IMR-90 (cell line): ENCODE measurements around the gene KLK5. TPM values are rescaled to one million over a fixed set of nuclear protein-coding genes. Genes with fewer than 3 reads are reported as not detected.

Experiments used
- ATAC-seq: fragments of 200-7000 bp; cut with Tn5 transposase; 2 replicates; pipeline ENCODE4 v1.9.1; 2020; ENCODE audit warnings: low read depth, mild to moderate bottlenecking, moderate library complexity
- BruUV-seq: library from RNA; stranded (reverse); fragments of 400-500 nt; replicated peaks from 2 replicates; lab custom pipeline; 2021; lab: Mats Ljungman, UMichigan
- CTCF ChIA-PET: fragments of 300-600 bp; formaldehyde crosslinking; extraction: SDS; loops from one replicate; lab custom pipeline; 2021; ENCODE audit warnings: antibody characterized with exemption; lab: Yijun Ruan, JAX
- POLR2A ChIA-PET: fragments of 300-600 bp; sonication (Branson Sonifier 250); formaldehyde crosslinking; loops from one replicate; lab custom pipeline; 2022; ENCODE audit warnings: antibody characterized with exemption; ENCODE audit not compliant: unreplicated experiment; lab: Charles Lee
- DNase-seq: peaks from one replicate; pipeline ENCODE4 v3.0.0; 2013
- H2AFZ ChIP-seq: replicated peaks from 2 replicates; pipeline ENCODE3; 2013; ENCODE audit warnings: low read length, mild to moderate bottlenecking; ENCODE audit not compliant: poor library complexity
- H2AK5ac ChIP-seq: 2 replicates; pipeline ENCODE4 v1.6.1; 2013; ENCODE audit warnings: low read depth, low read length, inconsistent platforms
- H2AK9ac ChIP-seq: replicated peaks from 2 replicates; pipeline ENCODE3; 2013; ENCODE audit warnings: mild to moderate bottlenecking, low read depth, low read length, moderate library complexity; ENCODE audit not compliant: poor library complexity
- H2BK120ac ChIP-seq: 2 replicates; pipeline ENCODE4 v1.6.1; 2013; ENCODE audit warnings: low read depth, low read length, inconsistent platforms
- H2BK15ac ChIP-seq: 3 replicates; pipeline ENCODE4 v1.6.1; 2013; ENCODE audit warnings: low read depth, low read length, inconsistent platforms
- H2BK20ac ChIP-seq: 2 replicates; pipeline ENCODE4 v1.6.1; 2013; ENCODE audit warnings: low read depth, mild to moderate bottlenecking, inconsistent platforms, low read length, moderate library complexity
- H2BK5ac ChIP-seq: 2 replicates; pipeline ENCODE4 v1.6.1; 2013; ENCODE audit warnings: mild to moderate bottlenecking, low read depth, low read length, inconsistent platforms; ENCODE audit not compliant: poor library complexity, severe bottlenecking
- H3K14ac ChIP-seq: replicated peaks from 2 replicates; pipeline ENCODE4 v1.6.1; 2013; ENCODE audit warnings: low read depth, low read length, inconsistent platforms
- H3K18ac ChIP-seq: 2 replicates; pipeline ENCODE4 v1.6.1; 2013; ENCODE audit warnings: low read depth, low read length, control low read depth
- H3K23ac ChIP-seq: 2 replicates; pipeline ENCODE4 v1.6.1; 2013; ENCODE audit warnings: low read depth, low read length, inconsistent platforms
- H3K27ac ChIP-seq: 2 replicates; pipeline ENCODE4 v1.5.1; 2013; ENCODE audit warnings: mild to moderate bottlenecking, control low read depth, low read length; ENCODE audit not compliant: insufficient read depth
- H3K27me3 ChIP-seq: 2 replicates; pipeline ENCODE4 v1.6.1; 2013; ENCODE audit warnings: low read length; ENCODE audit not compliant: control insufficient read depth, insufficient read depth
- H3K36me3 ChIP-seq: 2 replicates; pipeline ENCODE4 v1.6.1; 2013; ENCODE audit warnings: low read length, mixed read lengths; ENCODE audit not compliant: control insufficient read depth, insufficient read depth
- H3K4ac ChIP-seq: 2 replicates; pipeline ENCODE4 v1.6.1; 2013; ENCODE audit warnings: low read depth, low read length, inconsistent platforms
- H3K4me1 ChIP-seq: 2 replicates; pipeline ENCODE4 v1.6.1; 2013; ENCODE audit warnings: low read length, mixed read lengths; ENCODE audit not compliant: control insufficient read depth, insufficient read depth
- H3K4me2 ChIP-seq: 2 replicates; pipeline ENCODE4 v1.6.1; 2013; ENCODE audit warnings: low read depth, mild to moderate bottlenecking, control low read depth, low read length, moderate library complexity
- H3K4me3 ChIP-seq: 2 replicates; pipeline ENCODE4 v1.5.1; 2013; ENCODE audit warnings: low read depth, mild to moderate bottlenecking, control low read depth, low read length, moderate library complexity; ENCODE audit not compliant: insufficient read depth
- H3K56ac ChIP-seq: 2 replicates; pipeline ENCODE4 v1.6.1; 2013; ENCODE audit warnings: low read length, inconsistent platforms; ENCODE audit not compliant: insufficient read depth; ENCODE audit errors: extremely low read depth
- H3K79me1 ChIP-seq, 2 experiments: 2 replicates each; pipeline ENCODE4 v1.6.1; 2013; ENCODE audit warnings: low read length in 2 of 2, inconsistent platforms in 1 of 2, low read depth in 1 of 2
- H3K9ac ChIP-seq: 2 replicates; pipeline ENCODE4 v1.6.1; 2013; ENCODE audit warnings: low read depth, low read length, control low read depth
- H3K9me1 ChIP-seq: 2 replicates; pipeline ENCODE4 v1.6.1; 2013; ENCODE audit warnings: low read length, inconsistent platforms; ENCODE audit not compliant: insufficient read depth
- H3K9me3 ChIP-seq: 2 replicates; pipeline ENCODE4 v1.6.1; 2013; ENCODE audit warnings: low read length; ENCODE audit not compliant: control insufficient read depth, insufficient read depth
- H4K20me1 ChIP-seq: 2 replicates; pipeline ENCODE4 v1.6.1; 2013; ENCODE audit warnings: low read length, inconsistent platforms; ENCODE audit not compliant: insufficient read depth
- H4K5ac ChIP-seq: 2 replicates; pipeline ENCODE4 v1.6.1; 2013; ENCODE audit warnings: mild to moderate bottlenecking, low read depth, low read length, control low read depth
- H4K8ac ChIP-seq, 2 experiments: 2 replicates each; pipeline ENCODE4 v1.6.1; 2013; ENCODE audit warnings: low read depth in 2 of 2, low read length in 2 of 2, control low read depth in 1 of 2, inconsistent platforms in 1 of 2
- H4K91ac ChIP-seq: 2 replicates; pipeline ENCODE4 v1.6.1; 2013; ENCODE audit warnings: low read depth, low read length, inconsistent platforms; ENCODE audit not compliant: insufficient read depth
- CHD1 ChIP-seq: IDR thresholded peaks from 2 replicates; pipeline ENCODE4 v1.6.1; 2012; ENCODE audit warnings: low read depth, low read length, improper control_type of control experiment
- MAFK ChIP-seq: IDR thresholded peaks from 2 replicates; pipeline ENCODE4 v1.6.1; 2012; ENCODE audit warnings: low read depth, low read length, improper control_type of control experiment
- NFE2L2 ChIP-seq: fragments of 150-350 bp; IDR thresholded peaks from 2 replicates; pipeline ENCODE4 v1.6.1; 2016; ENCODE audit warnings: low read depth, mild to moderate bottlenecking, low read length
- POLR2A ChIP-seq: IDR thresholded peaks from 2 replicates; pipeline ENCODE4 v1.6.1; 2012; ENCODE audit warnings: mild to moderate bottlenecking, low read depth, low read length
- RAD21 ChIP-seq: IDR thresholded peaks from 2 replicates; pipeline ENCODE4 v1.6.1; 2012; ENCODE audit warnings: low read length, improper control_type of control experiment
- RFX5 ChIP-seq: IDR thresholded peaks from 2 replicates; pipeline ENCODE4 v1.8.0; 2012; ENCODE audit warnings: low read depth, mild to moderate bottlenecking, low read length, moderate library complexity
- WGBS, 2 experiments: methylation state at CpG; one replicate each; pipeline versions ENCODE4 v1.1.5 to v1.1.7; 2013; ENCODE audit warnings: missing lambda C conversion rate in 2 of 2; ENCODE audit not compliant: insufficient read length in 1 of 2; ENCODE audit errors: extremely low coverage in 2 of 2; 5-methylcytosine and 5-hydroxymethylcytosine counted together
- dilution Hi-C: fragments of 300-500 bp; cut with HindIII; formaldehyde crosslinking; loops from one replicate; pipeline ENCODE4 v1.14.3; 2018; ENCODE audit warnings: low sequenced_read_pairs; ENCODE audit not compliant: unreplicated experiment
- in situ Hi-C: fragments of 300-500 bp; cut with MboI; formaldehyde crosslinking; loops from 3 replicates; pipeline ENCODE4 v1.14.3; 2019; ENCODE audit warnings: low sequenced_read_pairs, inconsistent platforms, mixed read lengths
- intact Hi-C: fragments of 100-400 bp; cut with micrococcal nuclease; formaldehyde crosslinking; loops from 2 replicates; pipeline ENCODE4 v1.10.0; 2022
- polyA plus RNA-seq, 3 experiments: library from polyadenylated mRNA; depleted of rRNA; stranded (reverse); fragments of >200 nt; gene quantifications; 2 replicates each; pipeline ENCODE4 v1.2.3, GENCODE V29; 2012; ENCODE audit warnings: low replicate concordance in 1 of 3
- total RNA-seq: library from RNA; depleted of rRNA; stranded (reverse); fragments of >200 nt; gene quantifications from 2 replicates; pipeline ENCODE4 v1.2.3, GENCODE V29; 2012

Gene KLK5
- total and polyA plus RNA-seq, 2 of the 4 experiments (the other 2 are of a cell fraction), result not detected

DNA sequence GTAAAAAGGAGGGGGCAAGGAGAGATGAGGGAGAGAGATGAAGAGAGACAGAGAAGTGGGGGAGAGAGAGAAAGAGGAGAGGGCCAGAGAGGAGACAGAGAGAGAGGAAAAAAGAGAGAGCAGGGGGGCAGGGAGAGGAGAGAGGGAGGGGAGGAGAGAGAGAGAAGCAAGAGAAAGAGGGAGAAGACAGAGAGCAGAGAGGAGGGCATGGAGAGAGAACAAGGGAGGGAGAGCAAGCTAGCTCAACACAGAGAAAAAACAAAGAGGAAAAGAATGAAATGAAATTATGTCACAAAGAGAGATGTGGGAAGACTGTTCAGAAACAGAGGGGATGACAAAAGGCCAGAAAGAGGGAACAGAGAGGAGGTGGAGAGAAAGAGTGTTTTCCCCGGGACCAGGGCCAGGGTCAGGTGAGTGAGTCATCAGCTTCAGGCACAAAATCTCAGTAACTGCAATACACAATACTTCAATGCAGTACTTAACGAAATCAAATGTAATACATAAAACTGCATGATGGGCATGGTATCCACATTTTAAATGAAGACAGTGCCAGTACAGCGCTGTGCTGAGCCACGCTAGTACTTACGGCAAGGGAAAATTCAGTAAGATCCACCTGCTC is 26.0 kb upstream of the KLK5 start:
- H4K91ac ChIP-seq, result no peak overlapping the region
- H3K27ac ChIP-seq, result no peak overlapping the region
- no peak overlapping the region for H4K8ac ChIP-seq
- no peaks in the 10 kb centered on the region for H3K9me1 ChIP-seq
- no peaks in the 10 kb centered on the region for H3K4me1 ChIP-seq
- intact Hi-C loops, result no loop called here
- no peak overlapping the region for H3K23ac ChIP-seq
- H3K18ac ChIP-seq, result no peak overlapping the region
- dilution Hi-C loops, result no loop called here
- BruUV-seq, result no TSS peak
- H2BK15ac ChIP-seq, result no peak overlapping the region
- no peak overlapping the region for H3K9ac ChIP-seq
- POLR2A ChIA-PET, result no interaction called here
- H3K56ac ChIP-seq, result no peak overlapping the region
- no peak overlapping the region for H3K4me2 ChIP-seq
- no peak for ATAC-seq
- H3K4me3 ChIP-seq, result no peak overlapping the region
- no peaks in the 10 kb centered on the region for H3K27me3 ChIP-seq
- TF ChIP-seq MAFK, result no peak
- no peak for TF ChIP-seq RFX5
- TF ChIP-seq RAD21, result no peak
- no peak for TF ChIP-seq NFE2L2
- TF ChIP-seq POLR2A, result no peak
- TF ChIP-seq CHD1, result no peak
- H3K14ac ChIP-seq, result no peak overlapping the region
- no peaks in the 10 kb centered on the region for H4K20me1 ChIP-seq
- no peaks in the 10 kb centered on the region for H3K36me3 ChIP-seq
- H2BK5ac ChIP-seq, result no peak overlapping the region
- no peak overlapping the region for H2BK120ac ChIP-seq
- H4K5ac ChIP-seq, result no peak overlapping the region
- CTCF ChIA-PET, result no interaction called here
- in situ Hi-C loops, result no loop called here
- no peak overlapping the region for H2BK20ac ChIP-seq
- no peaks in the 10 kb centered on the region for H3K9me3 ChIP-seq
- H3K79me1 ChIP-seq, result no peaks in the 10 kb centered on the region
- DNase-seq, result no peak
- H2AK5ac ChIP-seq, result no peak overlapping the region
- H2AK9ac ChIP-seq, result no peak overlapping the region
- no peak overlapping the region for H2AFZ ChIP-seq
- H3K4ac ChIP-seq, result no peak overlapping the region
- WGBS, 2 experiments, result no CpG with 5 or more reads among the region's 5 CpGs
